ENCODE results near the gene AKR7A2. TPM values are rescaled to one million over a fixed set of nuclear protein-coding genes. Genes with fewer than 3 reads are reported as not detected.

The AKR7A2 gene
- total and polyA plus RNA-seq, 2 donors (not counting 1 experiment from before 2014, with no cell fraction given), result 31.3 to 63.6 TPM

DNA sequence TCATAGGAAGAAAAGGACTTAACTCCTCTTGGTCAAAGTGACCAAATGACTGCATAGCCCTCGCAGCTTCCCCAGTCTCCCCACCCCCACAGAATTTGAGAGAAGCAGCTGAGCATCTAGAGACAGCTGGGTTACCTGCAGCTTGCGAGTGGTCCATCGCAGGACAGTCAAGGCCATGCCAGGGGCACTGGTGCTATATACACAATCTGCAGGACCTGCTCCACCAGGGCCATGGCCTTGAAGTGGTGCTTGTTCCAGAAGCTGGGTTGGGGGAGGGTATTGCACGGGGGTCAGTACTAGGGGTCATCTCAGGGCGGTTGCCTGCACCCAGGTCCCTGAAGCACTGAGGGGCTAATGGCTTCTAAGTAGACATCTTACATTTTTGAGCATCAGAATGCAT, 49.9 kb downstream of the AKR7A2 start:
- Histone ChIP-seq H3K4me3 (replicated peaks in 1 of 4; ENCODE audit: control extremely low read depth in 1 of 4, insufficient read depth in 1 of 4, low read depth in 3 of 4, low read length in 4 of 4) (no peak overlapping the region), H2AFZ (ENCODE audit: low read length) (no peak overlapping the region), H3K9me3 (ENCODE audit: control insufficient read depth, insufficient read depth, low read depth, low read length) (no peaks in the 10 kb centered on the region), H3K36me3 (ENCODE audit: control insufficient read depth, insufficient read depth, low read length) (peaks cover 13% of the 10 kb centered on the region), H3K4me1 (ENCODE audit: control insufficient read depth, extremely low read depth, insufficient read depth, low read length) (peaks cover 6% of the 10 kb centered on the region), H4K20me1 (ENCODE audit: control insufficient read depth, extremely low read depth, insufficient read depth, low read length) (no peaks in the 10 kb centered on the region), H3K79me2 (ENCODE audit: control insufficient read depth, insufficient read depth, low read length) (no peaks in the 10 kb centered on the region), H3K9ac (ENCODE audit: insufficient read depth, low read length) (no peak overlapping the region), H3K4me2 (ENCODE audit: extremely low read depth, insufficient read depth, low read length) (no peak overlapping the region), H3K27ac (ENCODE audit: insufficient read depth, low read length) (no peak overlapping the region), H3K27me3 (ENCODE audit: control insufficient read depth, insufficient read depth, low read length) (no peaks in the 10 kb centered on the region)
- no peak for DNase-seq (ENCODE audit: low read depth in 2 of 2)
- TF ChIP-seq, protein P1, sequence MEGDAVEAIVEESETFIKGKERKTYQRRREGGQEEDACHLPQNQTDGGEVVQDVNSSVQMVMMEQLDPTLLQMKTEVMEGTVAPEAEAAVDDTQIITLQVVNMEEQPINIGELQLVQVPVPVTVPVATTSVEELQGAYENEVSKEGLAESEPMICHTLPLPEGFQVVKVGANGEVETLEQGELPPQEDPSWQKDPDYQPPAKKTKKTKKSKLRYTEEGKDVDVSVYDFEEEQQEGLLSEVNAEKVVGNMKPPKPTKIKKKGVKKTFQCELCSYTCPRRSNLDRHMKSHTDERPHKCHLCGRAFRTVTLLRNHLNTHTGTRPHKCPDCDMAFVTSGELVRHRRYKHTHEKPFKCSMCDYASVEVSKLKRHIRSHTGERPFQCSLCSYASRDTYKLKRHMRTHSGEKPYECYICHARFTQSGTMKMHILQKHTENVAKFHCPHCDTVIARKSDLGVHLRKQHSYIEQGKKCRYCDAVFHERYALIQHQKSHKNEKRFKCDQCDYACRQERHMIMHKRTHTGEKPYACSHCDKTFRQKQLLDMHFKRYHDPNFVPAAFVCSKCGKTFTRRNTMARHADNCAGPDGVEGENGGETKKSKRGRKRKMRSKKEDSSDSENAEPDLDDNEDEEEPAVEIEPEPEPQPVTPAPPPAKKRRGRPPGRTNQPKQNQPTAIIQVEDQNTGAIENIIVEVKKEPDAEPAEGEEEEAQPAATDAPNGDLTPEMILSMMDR (conservative IDR thresholded peaks at IDR 0.05 in 1 of 2, IDR thresholded peaks at IDR 0.05 in 1 of 2; ENCODE audit: low read depth in 1 of 2, low read length in 2 of 2), result no peak
- no peak for TF ChIP-seq EZH2 (IDR thresholded peaks at IDR 0.05; ENCODE audit: low read length, missing control alignments)

DNA sequence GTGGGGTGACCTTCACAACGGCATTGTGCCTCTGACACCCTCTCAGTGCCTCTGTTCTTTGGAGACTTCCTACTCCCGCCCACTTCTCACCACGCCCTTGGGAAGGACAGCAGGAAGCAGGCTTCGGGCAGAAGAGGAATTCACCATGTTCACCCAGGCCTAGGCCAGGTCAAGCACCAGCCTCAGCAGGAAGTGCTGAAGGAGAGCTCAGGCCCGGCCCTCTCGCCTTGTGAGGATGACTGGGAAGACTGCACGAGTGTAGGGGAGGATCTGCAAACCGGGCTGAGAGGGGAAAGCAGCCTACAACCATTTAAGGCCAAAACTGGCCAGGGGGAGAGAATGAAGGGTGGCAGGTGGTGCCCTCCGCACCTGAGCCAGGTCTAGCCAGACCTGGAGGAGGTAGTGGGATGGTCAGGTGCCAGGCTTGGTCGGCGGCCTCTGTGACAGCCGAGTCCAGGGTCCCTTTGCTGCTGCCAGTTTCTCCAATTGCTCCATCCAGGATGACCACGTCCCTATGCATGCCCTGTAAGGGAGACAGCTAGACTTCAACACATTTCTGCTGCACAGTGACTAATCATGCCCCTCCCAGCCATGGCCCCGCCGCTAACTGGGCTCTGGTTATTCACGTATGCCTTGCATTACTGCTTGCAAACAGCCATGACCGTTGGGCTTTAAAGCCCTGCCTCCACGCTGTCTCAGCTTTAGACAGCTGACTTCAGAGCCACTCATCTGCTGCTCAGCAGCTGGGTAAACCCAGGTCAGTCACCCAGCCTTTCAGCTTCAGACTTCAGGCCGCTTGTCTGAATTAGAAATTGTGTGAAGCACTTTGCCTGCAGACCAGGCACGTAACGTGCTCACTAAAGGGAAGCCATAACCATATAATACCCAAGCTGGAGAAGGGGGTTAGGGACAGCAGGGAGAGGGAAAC, 51.5 kb downstream of the AKR7A2 start:
- no peak overlapping the region for H3K9ac ChIP-seq (ENCODE audit: insufficient read depth, low read length)
- peaks cover 6% of the 10 kb centered on the region for H3K4me1 ChIP-seq (ENCODE audit: control insufficient read depth, extremely low read depth, insufficient read depth, low read length)
- no peaks in the 10 kb centered on the region for H4K20me1 ChIP-seq (ENCODE audit: control insufficient read depth, extremely low read depth, insufficient read depth, low read length)
- H2AFZ ChIP-seq (ENCODE audit: low read length), result no peak overlapping the region
- no peak overlapping the region for H3K4me3 ChIP-seq (replicated peaks in 1 of 4; ENCODE audit: control extremely low read depth in 1 of 4, insufficient read depth in 1 of 4, low read depth in 3 of 4, low read length in 4 of 4)
- TF ChIP-seq, protein P1 (conservative IDR thresholded peaks at IDR 0.05 in 1 of 2, IDR thresholded peaks at IDR 0.05 in 1 of 2; ENCODE audit: low read depth in 1 of 2, low read length in 2 of 2), result no peak
- no peak for TF ChIP-seq EZH2 (IDR thresholded peaks at IDR 0.05; ENCODE audit: low read length, missing control alignments)
- peaks cover 15% of the 10 kb centered on the region for H3K36me3 ChIP-seq (ENCODE audit: control insufficient read depth, insufficient read depth, low read length)
- peak overlapping the region; percentile 50 for H3K27ac ChIP-seq (ENCODE audit: insufficient read depth, low read length)
- no peaks in the 10 kb centered on the region for H3K9me3 ChIP-seq (ENCODE audit: control insufficient read depth, insufficient read depth, low read depth, low read length)
- peaks cover 2% of the 10 kb centered on the region for H3K79me2 ChIP-seq (ENCODE audit: control insufficient read depth, insufficient read depth, low read length)
- DNase-seq (ENCODE audit: low read depth in 2 of 2), result peak; percentile 69 to 89
- no peaks in the 10 kb centered on the region for H3K27me3 ChIP-seq (ENCODE audit: control insufficient read depth, insufficient read depth, low read length)
- H3K4me2 ChIP-seq (ENCODE audit: extremely low read depth, insufficient read depth, low read length), result peak overlapping the region; percentile 21

DNA sequence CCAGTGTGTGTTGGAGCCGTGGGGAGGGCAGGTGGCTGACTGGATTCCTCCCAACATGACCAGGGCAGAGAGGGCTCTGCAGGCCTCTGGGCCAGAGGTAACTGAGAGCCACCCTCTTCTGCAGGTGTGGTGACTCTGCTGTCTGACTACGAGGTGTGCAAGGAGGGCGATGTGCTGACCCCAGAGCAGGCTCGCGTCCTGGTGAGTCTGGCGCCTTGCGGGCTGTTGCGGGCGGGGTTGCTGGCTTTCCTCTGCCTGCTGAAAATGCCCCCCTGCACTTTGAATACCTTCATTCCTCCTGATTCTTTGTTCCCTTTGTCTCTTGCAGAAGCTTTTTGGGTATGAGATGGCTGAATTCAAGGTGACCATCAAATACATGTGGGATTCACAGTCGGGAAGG, 53.6 kb downstream of the AKR7A2 start:
- DNase-seq (ENCODE audit: low read depth in 2 of 2), result no peak
- H3K9ac ChIP-seq (ENCODE audit: insufficient read depth, low read length), result no peak overlapping the region
- no peaks in the 10 kb centered on the region for H3K9me3 ChIP-seq (ENCODE audit: control insufficient read depth, insufficient read depth, low read depth, low read length)
- no peak overlapping the region for H2AFZ ChIP-seq (ENCODE audit: low read length)
- no peak overlapping the region for H3K4me2 ChIP-seq (ENCODE audit: extremely low read depth, insufficient read depth, low read length)
- no peaks in the 10 kb centered on the region for H4K20me1 ChIP-seq (ENCODE audit: control insufficient read depth, extremely low read depth, insufficient read depth, low read length)
- no peak for TF ChIP-seq EZH2 (IDR thresholded peaks at IDR 0.05; ENCODE audit: low read length, missing control alignments)
- TF ChIP-seq, protein P1 (conservative IDR thresholded peaks at IDR 0.05 in 1 of 2, IDR thresholded peaks at IDR 0.05 in 1 of 2; ENCODE audit: low read depth in 1 of 2, low read length in 2 of 2), result no peak
- peaks cover 15% of the 10 kb centered on the region for H3K36me3 ChIP-seq (ENCODE audit: control insufficient read depth, insufficient read depth, low read length)
- H3K27me3 ChIP-seq (ENCODE audit: control insufficient read depth, insufficient read depth, low read length), result no peaks in the 10 kb centered on the region
- peaks cover 8% of the 10 kb centered on the region for H3K4me1 ChIP-seq (ENCODE audit: control insufficient read depth, extremely low read depth, insufficient read depth, low read length)
- H3K4me3 ChIP-seq (replicated peaks in 1 of 4; ENCODE audit: control extremely low read depth in 1 of 4, insufficient read depth in 1 of 4, low read depth in 3 of 4, low read length in 4 of 4), result no peak overlapping the region
- peaks cover 22% of the 10 kb centered on the region for H3K79me2 ChIP-seq (ENCODE audit: control insufficient read depth, insufficient read depth, low read length)
- no peak overlapping the region for H3K27ac ChIP-seq (ENCODE audit: insufficient read depth, low read length)

Measured in fibroblast of lung (primary cell).